GM12892 (cell line): Measurements from ENCODE around the gene AQP5.

Experiments used
- POLR2A ChIP-seq: IDR thresholded peaks from 2 replicates; pipeline ENCODE4 v1.6.1; 2011; ENCODE audit warnings: low read depth, low read length, control low read depth
- POLR2AphosphoS5 ChIP-seq: IDR thresholded peaks from 2 replicates; pipeline ENCODE4 v1.6.1; 2011; ENCODE audit warnings: low read depth, low read length, control low read depth
- TAF1 ChIP-seq: IDR thresholded peaks from 2 replicates; pipeline ENCODE4 v1.6.1; 2011; ENCODE audit warnings: low read depth, mild to moderate bottlenecking, control low read depth, low read length, borderline replicate concordance

- TF ChIP-seq POLR2AphosphoS5 (no peak), POLR2A (no peak), TAF1 (no peak)
Observed at GRCh38 chr12:49974677-49975317, 13.1 kb downstream of the AQP5 start.
